ENCODE results near the gene CPNE5.
"Not testable (repeated sequence)": the region's sequence is repeated elsewhere in the genome, so short reads cannot be mapped to it uniquely, and the experiment has no call there.

- not testable (repeated sequence) for TF ChIP-seq CHD2 (IDR thresholded peaks at IDR 0.05; ENCODE audit: low read length, partially characterized antibody); E2F6 (IDR thresholded peaks at IDR 0.05; ENCODE audit: borderline replicate concordance, low read depth); ELK1 (IDR thresholded peaks at IDR 0.05; ENCODE audit: low read depth, low read length); PHF8 (IDR thresholded peaks at IDR 0.05; ENCODE audit: borderline replicate concordance, low read depth); CTCF (IDR thresholded peaks at IDR 0.05); FOSB (CRISPR knock-in tag; IDR thresholded peaks at IDR 0.05); TP53 (CRISPR knock-in tag; IDR thresholded peaks at IDR 0.05); HMGXB4 (CRISPR knock-in tag; IDR thresholded peaks at IDR 0.05; ENCODE audit: borderline replicate concordance); HEYL (CRISPR knock-in tag; IDR thresholded peaks at IDR 0.05); ZFP36 (IDR thresholded peaks at IDR 0.05; ENCODE audit: borderline replicate concordance, partially characterized antibody); POLR2A (IDR thresholded peaks at IDR 0.05; ENCODE audit: low read length); CEBPB (IDR thresholded peaks at IDR 0.05)
Observed at GRCh38 chr6:36704961-36705577, 134.2 kb downstream of the CPNE5 start.
